Transverse colon (tissue), 4 donors: ENCODE results near the gene OSBPL6.

Experiments used
- CTCF ChIP-seq, 5 experiments: fragments of 200-600 bp in 3 of 5; fragments of 450-650 bp in 2 of 5; sonication (generic) in 3 of 5; IDR thresholded peaks; 1 replicate in 2 of 5; 2 replicates in 3 of 5; pipeline ENCODE4 v1.5.1; 2016 to 2017; ENCODE audit warnings: antibody characterized with exemption in 5 of 5, inconsistent platforms in 3 of 5, mild to moderate bottlenecking in 2 of 5, moderate library complexity in 1 of 5
- EP300 ChIP-seq: sonication (generic); formaldehyde crosslinking; IDR thresholded peaks from one replicate; pipeline ENCODE4 v1.6.1; 2017; ENCODE audit warnings: antibody characterized with exemption, low read depth
- POLR2A ChIP-seq: fragments of 450-650 bp; IDR thresholded peaks from one replicate; pipeline ENCODE4 v1.6.1; 2016; ENCODE audit warnings: antibody characterized with exemption, mild to moderate bottlenecking, moderate library complexity
- POLR2AphosphoS5 ChIP-seq, 3 donors: sonication (generic); formaldehyde crosslinking; IDR thresholded peaks; one replicate each; pipeline ENCODE4 v1.6.1; 2016; ENCODE audit warnings: antibody characterized with exemption in 3 of 3

DNA sequence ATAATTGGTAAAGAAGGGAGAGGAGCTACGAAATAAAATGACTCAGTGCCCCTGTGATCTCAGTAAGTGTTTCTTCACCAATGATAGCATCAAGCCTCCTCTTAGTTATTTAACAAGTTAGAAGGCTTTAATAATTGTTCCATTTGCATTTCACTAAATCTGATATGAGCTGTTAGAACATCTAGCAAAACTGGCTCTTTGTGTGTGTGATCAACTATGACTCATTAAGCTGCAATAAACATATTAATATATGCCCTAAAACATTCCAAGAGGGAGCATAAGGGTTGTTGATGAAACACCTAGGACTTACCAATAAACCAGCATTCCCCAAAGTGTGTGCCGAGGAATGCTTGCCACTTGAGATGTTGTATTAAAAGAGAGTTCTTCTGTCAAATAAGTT is 115.2 kb downstream of the OSBPL6 start:
- TF ChIP-seq CTCF (IDR thresholded peaks at IDR 0.05) (no peak), POLR2A (no peak), EP300 (no peak), POLR2AphosphoS5 (IDR thresholded peaks at IDR 0.05) (no peak)
